Measurements from ENCODE around the gene MAN1A1.

The MAN1A1 gene

DNA sequence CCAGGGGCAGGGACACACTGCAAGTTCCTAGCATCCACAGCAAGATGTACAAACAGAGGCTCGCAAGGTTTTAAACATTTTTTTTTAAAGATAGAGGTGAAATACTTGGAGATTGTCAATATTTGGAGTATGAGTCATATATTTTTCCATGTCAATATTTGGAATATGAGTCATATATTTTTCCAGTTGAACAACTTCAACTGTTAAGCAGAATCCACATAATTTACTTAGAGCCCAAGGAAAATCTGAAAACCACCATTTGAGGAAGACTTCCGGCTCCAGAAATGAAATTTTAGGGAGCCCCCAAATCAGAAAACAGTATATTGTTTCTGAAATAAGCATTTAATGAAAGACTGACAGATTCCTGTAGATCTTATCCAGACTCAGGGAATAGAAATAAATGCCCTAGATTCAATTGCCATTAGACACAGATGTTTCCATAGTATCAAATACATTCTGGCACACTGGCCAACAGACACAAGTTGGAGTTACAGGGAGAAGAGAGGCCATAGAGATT, 219.5 kb downstream of the MAN1A1 start:
- Mint-ChIP-seq H3K27me3 (ENCODE audit: low read depth) (peaks cover 8% of the 10 kb centered on the region), H3K27ac (no peak overlapping the region), H3K9me3 (peaks cover 5% of the 10 kb centered on the region), H3K36me3 (ENCODE audit: low read depth) (no peaks in the 10 kb centered on the region), H3K4me3 (no peak overlapping the region), H3K4me1 (peaks cover 16% of the 10 kb centered on the region)
- TF ChIP-seq, protein P1, sequence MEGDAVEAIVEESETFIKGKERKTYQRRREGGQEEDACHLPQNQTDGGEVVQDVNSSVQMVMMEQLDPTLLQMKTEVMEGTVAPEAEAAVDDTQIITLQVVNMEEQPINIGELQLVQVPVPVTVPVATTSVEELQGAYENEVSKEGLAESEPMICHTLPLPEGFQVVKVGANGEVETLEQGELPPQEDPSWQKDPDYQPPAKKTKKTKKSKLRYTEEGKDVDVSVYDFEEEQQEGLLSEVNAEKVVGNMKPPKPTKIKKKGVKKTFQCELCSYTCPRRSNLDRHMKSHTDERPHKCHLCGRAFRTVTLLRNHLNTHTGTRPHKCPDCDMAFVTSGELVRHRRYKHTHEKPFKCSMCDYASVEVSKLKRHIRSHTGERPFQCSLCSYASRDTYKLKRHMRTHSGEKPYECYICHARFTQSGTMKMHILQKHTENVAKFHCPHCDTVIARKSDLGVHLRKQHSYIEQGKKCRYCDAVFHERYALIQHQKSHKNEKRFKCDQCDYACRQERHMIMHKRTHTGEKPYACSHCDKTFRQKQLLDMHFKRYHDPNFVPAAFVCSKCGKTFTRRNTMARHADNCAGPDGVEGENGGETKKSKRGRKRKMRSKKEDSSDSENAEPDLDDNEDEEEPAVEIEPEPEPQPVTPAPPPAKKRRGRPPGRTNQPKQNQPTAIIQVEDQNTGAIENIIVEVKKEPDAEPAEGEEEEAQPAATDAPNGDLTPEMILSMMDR (IDR thresholded peaks at IDR 0.05; ENCODE audit: unreplicated experiment in 3 of 3) = no peak

DNA sequence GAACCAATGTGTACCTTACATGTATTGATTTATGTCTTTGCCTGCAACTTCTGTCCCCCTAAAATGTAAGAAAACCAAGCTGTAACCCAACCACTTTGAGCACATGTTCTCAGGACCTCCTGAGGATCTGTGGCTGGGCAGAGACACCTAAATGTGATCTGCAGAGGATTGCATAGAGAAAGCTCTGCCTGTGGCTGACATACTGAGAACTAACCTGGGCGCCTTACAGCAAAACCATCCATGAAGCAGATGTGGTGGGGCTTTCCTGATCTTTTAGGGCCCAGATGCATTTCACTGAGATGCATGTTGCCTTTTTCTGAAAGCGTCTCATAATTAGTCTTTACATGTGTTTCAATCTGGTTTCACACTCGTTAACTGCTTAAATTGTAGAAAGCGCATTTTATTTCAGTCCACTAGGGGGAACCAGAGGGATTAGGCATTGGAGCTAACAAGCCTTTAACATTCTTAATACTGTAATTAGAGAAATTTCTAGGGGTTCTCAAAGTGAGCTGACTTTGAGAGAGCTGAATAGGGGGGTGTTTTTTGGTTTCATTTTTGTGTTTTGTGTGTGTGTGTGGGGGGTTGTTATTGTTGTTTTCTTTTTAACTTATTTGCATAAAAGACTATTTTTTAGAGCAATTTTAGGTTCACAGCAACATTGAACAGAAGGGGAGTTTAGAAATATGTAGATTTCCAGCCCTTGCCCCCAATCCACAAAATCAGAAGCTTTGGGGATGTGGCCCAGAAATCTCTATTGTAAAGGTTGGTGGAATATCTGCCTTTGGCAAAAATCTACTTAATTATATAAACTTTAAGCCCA, 220.2 kb downstream of the MAN1A1 start:
- no peak overlapping the region for H3K4me3 Mint-ChIP-seq
- peaks cover 16% of the 10 kb centered on the region for H3K4me1 Mint-ChIP-seq
- no peak overlapping the region for H3K27ac Mint-ChIP-seq
- peaks cover 5% of the 10 kb centered on the region for H3K9me3 Mint-ChIP-seq
- H3K36me3 Mint-ChIP-seq (ENCODE audit: low read depth) = no peaks in the 10 kb centered on the region
- H3K27me3 Mint-ChIP-seq (ENCODE audit: low read depth) = peaks cover 8% of the 10 kb centered on the region
- TF ChIP-seq, protein P1 (IDR thresholded peaks at IDR 0.05; ENCODE audit: unreplicated experiment in 3 of 3) = peak; percentile 71 to 82 (median 78)

DNA sequence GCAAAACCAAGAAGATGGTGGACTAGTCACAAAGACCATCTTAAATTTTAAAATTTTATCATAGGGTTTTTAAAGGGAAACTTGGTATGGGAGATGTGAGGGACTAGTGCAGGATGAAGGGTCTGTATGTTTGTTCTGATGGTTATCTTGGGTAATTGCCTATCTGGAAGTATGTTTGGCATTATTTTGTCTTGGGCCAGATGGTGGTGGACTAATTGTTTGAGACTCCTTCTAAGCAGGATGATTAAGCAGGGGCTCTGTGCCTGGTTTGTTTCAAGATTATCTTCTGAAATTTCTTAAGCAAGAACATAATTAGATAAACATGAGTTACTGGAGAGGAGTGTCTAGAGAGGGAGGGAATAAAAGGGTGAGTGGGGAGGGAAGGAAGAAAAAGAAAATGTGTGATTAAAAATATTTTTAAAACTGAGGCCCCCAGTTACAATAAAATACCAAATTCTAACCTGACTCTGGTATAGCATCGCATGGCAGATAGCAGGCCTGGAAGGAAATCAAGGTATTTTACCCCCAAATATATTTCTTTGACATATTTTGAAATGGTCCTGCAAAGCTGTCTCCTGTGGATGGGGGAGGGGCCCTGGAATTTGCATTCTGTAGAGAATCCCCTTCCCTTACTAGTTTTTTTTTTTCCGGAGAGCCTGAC, 221.2 kb downstream of the MAN1A1 start:
- Mint-ChIP-seq H3K4me1 (peaks cover 16% of the 10 kb centered on the region), H3K27me3 (ENCODE audit: low read depth) (peaks cover 8% of the 10 kb centered on the region)

DNA sequence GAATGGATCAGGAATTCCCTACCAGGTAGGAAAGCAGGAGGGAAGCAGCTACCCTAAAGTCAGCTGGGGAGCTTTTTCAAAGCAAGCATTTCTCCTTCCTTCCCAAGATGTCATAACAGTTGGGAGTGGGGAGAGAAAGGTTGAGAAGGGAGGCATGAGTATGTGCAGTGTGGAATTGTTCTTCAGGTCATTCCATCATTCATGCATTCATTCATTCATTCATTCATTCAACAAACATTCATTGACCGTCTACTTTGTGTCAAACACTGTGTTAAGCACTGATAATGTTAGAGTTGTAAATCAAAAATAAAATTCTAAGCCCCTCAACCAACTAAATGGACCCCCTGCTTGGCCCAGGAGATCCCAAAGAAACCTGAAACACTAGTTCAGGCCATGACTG, 221.9 kb downstream of the MAN1A1 start:
- H3K27me3 Mint-ChIP-seq (ENCODE audit: low read depth) = peaks cover 8% of the 10 kb centered on the region
- peaks cover 15% of the 10 kb centered on the region for H3K4me1 Mint-ChIP-seq
- no peaks in the 10 kb centered on the region for H3K36me3 Mint-ChIP-seq (ENCODE audit: low read depth)
- TF ChIP-seq, protein P1 (IDR thresholded peaks at IDR 0.05; ENCODE audit: unreplicated experiment in 3 of 3) = no peak
- no peak overlapping the region for H3K4me3 Mint-ChIP-seq
- peaks cover 5% of the 10 kb centered on the region for H3K9me3 Mint-ChIP-seq
- no peak overlapping the region for H3K27ac Mint-ChIP-seq

More for the DNA sequence above, 221.2 kb downstream of the MAN1A1 start:
- TF ChIP-seq, protein P1 (IDR thresholded peaks at IDR 0.05; ENCODE audit: unreplicated experiment in 3 of 3) = no peak
- no peak overlapping the region for H3K27ac Mint-ChIP-seq
- H3K36me3 Mint-ChIP-seq (ENCODE audit: low read depth) = no peaks in the 10 kb centered on the region
- H3K9me3 Mint-ChIP-seq = peaks cover 5% of the 10 kb centered on the region
- H3K4me3 Mint-ChIP-seq = no peak overlapping the region
